Activated naive CD8-positive, alpha-beta T cell treated with anti-CD3 and anti-CD28 coated beads, Interleukin-2, amount 10 ng/mL, durations not matched to agents 7 days and 5 days (primary cell): ENCODE measurements around the gene SLC22A23. TPM values are rescaled to one million over a fixed set of nuclear protein-coding genes. Genes with fewer than 3 reads are reported as not detected.
A peak's percentile ranks its signal among the peaks of the same experiment; 100 is the strongest.

Experiments used
- ATAC-seq: fragments of 150-1000 bp; cut with Tn5 transposase; one replicate; pipeline ENCODE4 v1.10.0; 2021; ENCODE audit warnings: low read depth, moderate library complexity
- POLR2A ChIA-PET: fragments of 350-600 bp; sonication (Branson Sonifier 250); formaldehyde crosslinking; loops from one replicate; lab custom pipeline; 2021; ENCODE audit warnings: antibody characterized with exemption; lab: Charles Lee
- DNase-seq: peaks from one replicate; pipeline ENCODE4 v3.0.0; 2021
- H3K27ac Mint-ChIP-seq: one replicate; pipeline ENCODE4 v1.8.0; 2022; ENCODE audit warnings: mild to moderate bottlenecking, mixed read lengths
- H3K27me3 Mint-ChIP-seq: one replicate; pipeline ENCODE4 v1.8.0; 2022; ENCODE audit warnings: mild to moderate bottlenecking, moderate library complexity, mixed read lengths
- H3K36me3 Mint-ChIP-seq: one replicate; pipeline ENCODE4 v1.8.0; 2021; ENCODE audit warnings: mild to moderate bottlenecking, mixed read lengths
- H3K4me1 Mint-ChIP-seq: one replicate; pipeline ENCODE4 v1.8.0; 2021; ENCODE audit warnings: mixed read lengths
- H3K4me3 Mint-ChIP-seq: one replicate; pipeline ENCODE4 v1.8.0; 2022; ENCODE audit warnings: mild to moderate bottlenecking, moderate library complexity, mixed read lengths
- H3K9me3 Mint-ChIP-seq: one replicate; pipeline ENCODE4 v1.8.0; 2021; ENCODE audit warnings: mixed read lengths
- total RNA-seq, 2 experiments: library from RNA; stranded (reverse); gene quantifications; one replicate each; pipeline ENCODE4 v1.2.3, GENCODE V29; 2021

Gene SLC22A23
- total RNA-seq, 2 experiments from 2014 or later = 0.82 to 1.2 TPM

- DNase-seq (no peak), ATAC-seq (no peak)
- H3K4me1 Mint-ChIP-seq = peaks cover 4% of the 10 kb centered on the region
- H3K4me3 Mint-ChIP-seq = no peak overlapping the region
- peaks cover 44% of the 10 kb centered on the region for H3K27me3 Mint-ChIP-seq
- no peaks in the 10 kb centered on the region for H3K9me3 Mint-ChIP-seq
- POLR2A ChIA-PET = no interaction called here
- H3K36me3 Mint-ChIP-seq = no peaks in the 10 kb centered on the region
- H3K27ac Mint-ChIP-seq = no peak overlapping the region
Observed at GRCh38 chr6:3458706-3459421, 2.0 kb upstream of the SLC22A23 start.

DNA sequence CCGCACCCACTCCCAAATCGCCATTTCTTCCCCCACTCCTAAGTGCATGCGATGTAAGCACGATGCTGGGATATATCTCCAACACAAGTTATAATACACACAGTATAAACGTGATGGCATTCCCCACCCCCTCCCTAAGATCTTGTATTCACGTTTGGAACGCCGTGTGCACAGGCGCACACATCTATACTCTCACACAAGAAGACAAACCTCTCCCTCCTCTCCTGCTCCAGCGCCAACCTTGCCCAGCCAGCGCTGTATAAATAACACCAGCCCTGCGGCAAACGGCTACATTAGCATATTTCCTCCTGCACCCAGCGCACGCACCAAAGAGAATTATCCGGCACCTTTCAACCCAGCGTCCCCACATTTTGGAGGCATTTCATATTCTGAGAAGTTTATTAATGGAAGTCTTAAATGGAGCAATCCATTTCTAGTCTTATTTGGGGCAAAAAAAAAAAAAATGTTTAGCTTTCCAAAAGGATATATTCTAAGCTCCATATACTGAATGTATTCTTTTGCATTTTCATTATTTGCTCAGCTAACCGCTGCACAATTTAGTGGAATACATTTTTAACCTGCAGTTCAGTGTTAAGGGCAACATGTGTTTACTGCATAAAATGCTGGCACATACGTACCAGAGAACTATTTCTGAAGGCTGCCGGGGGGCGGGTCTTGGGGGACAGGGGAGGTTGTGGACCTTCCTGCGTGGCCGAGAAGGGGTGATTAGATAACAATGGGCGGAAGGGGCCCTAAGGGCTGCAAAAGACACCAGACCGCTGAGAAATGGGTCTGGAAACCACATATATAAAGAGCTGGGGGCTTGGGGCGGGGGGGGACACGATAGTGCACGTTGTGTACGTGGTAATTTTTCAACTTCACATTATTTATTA, 1.1 kb upstream of the SLC22A23 start:
- POLR2A ChIA-PET = no interaction called here
- Mint-ChIP-seq H3K27ac (no peak overlapping the region), H3K4me1 (peaks cover 4% of the 10 kb centered on the region), H3K9me3 (no peaks in the 10 kb centered on the region), H3K4me3 (peak overlapping the region; percentile 69), H3K27me3 (peaks cover 44% of the 10 kb centered on the region), H3K36me3 (no peaks in the 10 kb centered on the region)
- DNase-seq (no peak), ATAC-seq (no peak)

DNA sequence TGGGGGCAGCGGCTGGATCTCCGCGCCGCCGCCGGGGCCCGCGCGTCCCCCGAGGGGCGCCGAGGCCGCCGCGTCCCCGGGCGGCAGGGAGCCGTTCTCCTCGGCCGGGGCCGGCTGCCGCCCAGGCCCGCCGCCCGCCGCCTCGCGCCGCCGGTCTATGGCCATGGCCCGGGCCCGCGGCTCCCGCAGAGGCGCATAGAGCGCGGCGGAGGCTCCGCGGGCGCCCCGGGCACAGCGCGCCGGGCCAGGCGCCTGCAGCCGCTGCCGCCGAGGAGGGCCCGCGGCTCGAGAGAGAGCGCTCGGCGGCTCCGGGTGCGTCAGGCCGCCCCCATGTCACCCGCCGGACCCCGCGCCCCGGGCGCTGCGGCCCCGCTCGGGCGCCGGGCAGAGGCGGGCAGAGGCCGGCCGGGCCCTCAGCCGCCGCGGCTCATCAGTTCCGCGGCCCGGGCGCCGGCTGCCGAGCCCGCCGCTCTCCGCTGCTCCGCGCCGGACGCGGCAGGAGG, 404 bp downstream of the SLC22A23 start:
- no peak overlapping the region for H3K27ac Mint-ChIP-seq
- DNase-seq (no peak), ATAC-seq (peak; percentile 48)
- peaks cover 46% of the 10 kb centered on the region for H3K27me3 Mint-ChIP-seq
- H3K9me3 Mint-ChIP-seq = no peaks in the 10 kb centered on the region
- H3K4me1 Mint-ChIP-seq = peaks cover 4% of the 10 kb centered on the region
- POLR2A ChIA-PET = no interaction called here
- H3K4me3 Mint-ChIP-seq = no peak overlapping the region
- H3K36me3 Mint-ChIP-seq = no peaks in the 10 kb centered on the region

- H3K4me3 Mint-ChIP-seq = no peak overlapping the region
Observed at GRCh38 chr6:3455569-3456394, 1.1 kb downstream of the SLC22A23 start.

GRCh38 chr6:3455147-3455568, 1.7 kb downstream of the SLC22A23 start:
- H3K36me3 Mint-ChIP-seq = no peaks in the 10 kb centered on the region
- no peak overlapping the region for H3K4me3 Mint-ChIP-seq
- no peaks in the 10 kb centered on the region for H3K9me3 Mint-ChIP-seq
- ATAC-seq = no peak
- H3K4me1 Mint-ChIP-seq = peaks cover 4% of the 10 kb centered on the region
- POLR2A ChIA-PET = no interaction called here
- no peak for DNase-seq
- H3K27me3 Mint-ChIP-seq = peaks cover 37% of the 10 kb centered on the region
- H3K27ac Mint-ChIP-seq = no peak overlapping the region

More at GRCh38 chr6:3455569-3456394, 1.1 kb downstream of the SLC22A23 start:
- ATAC-seq (no peak), DNase-seq (peak; percentile 50)
- POLR2A ChIA-PET = no interaction called here
- no peak overlapping the region for H3K27ac Mint-ChIP-seq
- peaks cover 4% of the 10 kb centered on the region for H3K4me1 Mint-ChIP-seq
- peaks cover 41% of the 10 kb centered on the region for H3K27me3 Mint-ChIP-seq
- no peaks in the 10 kb centered on the region for H3K36me3 Mint-ChIP-seq
- H3K9me3 Mint-ChIP-seq = no peaks in the 10 kb centered on the region

GRCh38 chr6:3454273-3455010, 2.4 kb downstream of the SLC22A23 start:
- POLR2A ChIA-PET = no interaction called here
- ATAC-seq (no peak), DNase-seq (no peak)
- Mint-ChIP-seq H3K4me3 (no peak overlapping the region), H3K36me3 (no peaks in the 10 kb centered on the region), H3K9me3 (no peaks in the 10 kb centered on the region), H3K27ac (no peak overlapping the region), H3K27me3 (peaks cover 30% of the 10 kb centered on the region), H3K4me1 (peaks cover 9% of the 10 kb centered on the region)

- ATAC-seq = no peak
- peaks cover 22% of the 10 kb centered on the region for H3K27me3 Mint-ChIP-seq
- H3K27ac Mint-ChIP-seq = no peak overlapping the region
- POLR2A ChIA-PET = no interaction called here
- no peaks in the 10 kb centered on the region for H3K36me3 Mint-ChIP-seq
- no peak for DNase-seq
- no peak overlapping the region for H3K4me3 Mint-ChIP-seq
- peaks cover 11% of the 10 kb centered on the region for H3K4me1 Mint-ChIP-seq
- H3K9me3 Mint-ChIP-seq = peaks cover 1% of the 10 kb centered on the region
Observed at GRCh38 chr6:3453413-3454272, 3.2 kb downstream of the SLC22A23 start.

DNA sequence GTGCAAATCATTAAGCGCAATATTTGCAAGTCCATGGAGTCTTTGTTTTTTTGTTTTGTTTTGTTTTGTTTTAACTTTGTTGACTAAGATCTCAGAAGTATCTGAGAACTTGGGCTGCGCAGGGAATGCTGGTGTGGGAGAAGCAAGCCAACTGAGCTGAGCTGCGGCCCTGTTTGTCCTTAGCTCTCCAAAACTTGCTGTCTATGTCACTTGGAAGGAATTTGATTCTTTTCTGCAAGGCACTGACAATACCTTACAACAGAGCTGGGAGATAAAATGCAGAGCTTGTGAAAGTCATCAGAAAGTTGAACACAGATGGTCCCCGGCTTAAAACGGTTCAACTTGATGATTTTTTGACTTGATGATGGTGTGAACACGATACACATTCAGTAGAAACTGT, 5.4 kb downstream of the SLC22A23 start:
- ATAC-seq (no peak), DNase-seq (no peak)
- Mint-ChIP-seq H3K27me3 (peaks cover 10% of the 10 kb centered on the region), H3K36me3 (no peaks in the 10 kb centered on the region), H3K4me1 (peaks cover 7% of the 10 kb centered on the region), H3K27ac (no peak overlapping the region), H3K9me3 (peaks cover 1% of the 10 kb centered on the region), H3K4me3 (no peak overlapping the region)
- POLR2A ChIA-PET = no interaction called here

GRCh38 chr6:3450888-3451287, 6.0 kb downstream of the SLC22A23 start:
- no peak for DNase-seq
- no peak overlapping the region for H3K27ac Mint-ChIP-seq
- peaks cover 7% of the 10 kb centered on the region for H3K4me1 Mint-ChIP-seq
- H3K9me3 Mint-ChIP-seq = peaks cover 1% of the 10 kb centered on the region
- H3K27me3 Mint-ChIP-seq = peaks cover 10% of the 10 kb centered on the region
- no peaks in the 10 kb centered on the region for H3K36me3 Mint-ChIP-seq
- POLR2A ChIA-PET = no interaction called here
- no peak for ATAC-seq
- no peak overlapping the region for H3K4me3 Mint-ChIP-seq

GRCh38 chr6:3449750-3450305, 7.0 kb downstream of the SLC22A23 start:
- POLR2A ChIA-PET = no interaction called here
- ATAC-seq (no peak), DNase-seq (no peak)
- H3K36me3 Mint-ChIP-seq = no peaks in the 10 kb centered on the region
- no peak overlapping the region for H3K4me3 Mint-ChIP-seq
- H3K4me1 Mint-ChIP-seq = peaks cover 7% of the 10 kb centered on the region
- H3K27me3 Mint-ChIP-seq = peaks cover 10% of the 10 kb centered on the region
- no peak overlapping the region for H3K27ac Mint-ChIP-seq
- H3K9me3 Mint-ChIP-seq = peaks cover 1% of the 10 kb centered on the region

DNA sequence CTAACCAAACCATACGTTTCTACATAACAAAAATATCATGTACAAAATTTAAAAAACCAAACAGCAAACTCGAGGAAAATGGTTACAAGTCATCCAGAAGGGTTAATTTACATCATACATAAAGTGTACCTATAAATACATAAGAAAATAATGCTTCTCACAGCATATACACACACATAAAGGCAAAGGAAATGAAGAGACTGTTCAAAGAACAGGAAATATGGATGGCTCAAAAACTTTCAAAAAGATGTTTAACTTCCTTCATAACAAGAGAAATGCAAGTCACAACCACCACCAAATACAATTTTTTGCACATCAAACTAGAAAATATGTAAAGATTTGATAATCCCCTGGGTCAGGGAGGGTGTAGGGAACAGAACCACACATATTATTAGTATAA, 7.5 kb downstream of the SLC22A23 start:
- peaks cover 1% of the 10 kb centered on the region for H3K9me3 Mint-ChIP-seq
- no peak for DNase-seq
- no peak overlapping the region for H3K4me3 Mint-ChIP-seq
- H3K27ac Mint-ChIP-seq = no peak overlapping the region
- H3K27me3 Mint-ChIP-seq = peaks cover 10% of the 10 kb centered on the region
- H3K36me3 Mint-ChIP-seq = no peaks in the 10 kb centered on the region
- peaks cover 7% of the 10 kb centered on the region for H3K4me1 Mint-ChIP-seq
- POLR2A ChIA-PET = no interaction called here
- no peak for ATAC-seq

GRCh38 chr6:3447005-3447404, 9.8 kb downstream of the SLC22A23 start:
- Mint-ChIP-seq H3K4me1 (peaks cover 7% of the 10 kb centered on the region), H3K27me3 (peaks cover 6% of the 10 kb centered on the region), H3K36me3 (no peaks in the 10 kb centered on the region), H3K27ac (no peak overlapping the region), H3K9me3 (peaks cover 1% of the 10 kb centered on the region), H3K4me3 (no peak overlapping the region)
- POLR2A ChIA-PET = no interaction called here
- ATAC-seq (no peak), DNase-seq (no peak)
